Large intestine (tissue), 3 donors: ENCODE data around the gene PCDHGA3. TPM values are rescaled to one million over a fixed set of nuclear protein-coding genes. Genes with fewer than 3 reads are reported as not detected.
"Not testable (repeated sequence)": the region's sequence is repeated elsewhere in the genome, so short reads cannot be mapped to it uniquely, and the experiment has no call there.

Source experiments
- DNase-seq, 2 donors: peaks; one replicate each; pipeline versions ENCODE4 v3.0.0 to v3.0.0-alpha.2; 2013
- H3K27ac ChIP-seq: one replicate; pipeline ENCODE4 v1.5.1; 2013; ENCODE audit warnings: low read length
- H3K27me3 ChIP-seq: 2 replicates; pipeline ENCODE4 v1.6.1; 2013; ENCODE audit warnings: low read length; ENCODE audit not compliant: control insufficient read depth, insufficient read depth
- H3K36me3 ChIP-seq: 2 replicates; pipeline ENCODE4 v1.6.1; 2013; ENCODE audit warnings: low read length; ENCODE audit not compliant: control insufficient read depth, insufficient read depth
- H3K4me1 ChIP-seq: one replicate; pipeline ENCODE4 v1.6.1; 2013; ENCODE audit warnings: low read length; ENCODE audit not compliant: control insufficient read depth, insufficient read depth
- H3K4me3 ChIP-seq: one replicate; pipeline ENCODE4 v1.5.1; 2013; ENCODE audit warnings: low read length
- H3K9me3 ChIP-seq: one replicate; pipeline ENCODE4 v1.6.1; 2013; ENCODE audit warnings: mild to moderate bottlenecking, low read depth, low read length, moderate library complexity; ENCODE audit not compliant: control insufficient read depth
- WGBS: methylation state at CpG from one replicate; pipeline ENCODE4 v1.1.5; 2013; ENCODE audit warnings: low lambda C conversion rate; ENCODE audit not compliant: insufficient coverage; 5-methylcytosine and 5-hydroxymethylcytosine counted together
- polyA plus RNA-seq: library from polyadenylated mRNA; unstranded; fragments of 120-200 nt; gene quantifications from one replicate; pipeline ENCODE4 v1.2.1, GENCODE V29; 2013

The PCDHGA3 gene
- polyA plus RNA-seq, 1 donor, result 0.96 TPM

DNA sequence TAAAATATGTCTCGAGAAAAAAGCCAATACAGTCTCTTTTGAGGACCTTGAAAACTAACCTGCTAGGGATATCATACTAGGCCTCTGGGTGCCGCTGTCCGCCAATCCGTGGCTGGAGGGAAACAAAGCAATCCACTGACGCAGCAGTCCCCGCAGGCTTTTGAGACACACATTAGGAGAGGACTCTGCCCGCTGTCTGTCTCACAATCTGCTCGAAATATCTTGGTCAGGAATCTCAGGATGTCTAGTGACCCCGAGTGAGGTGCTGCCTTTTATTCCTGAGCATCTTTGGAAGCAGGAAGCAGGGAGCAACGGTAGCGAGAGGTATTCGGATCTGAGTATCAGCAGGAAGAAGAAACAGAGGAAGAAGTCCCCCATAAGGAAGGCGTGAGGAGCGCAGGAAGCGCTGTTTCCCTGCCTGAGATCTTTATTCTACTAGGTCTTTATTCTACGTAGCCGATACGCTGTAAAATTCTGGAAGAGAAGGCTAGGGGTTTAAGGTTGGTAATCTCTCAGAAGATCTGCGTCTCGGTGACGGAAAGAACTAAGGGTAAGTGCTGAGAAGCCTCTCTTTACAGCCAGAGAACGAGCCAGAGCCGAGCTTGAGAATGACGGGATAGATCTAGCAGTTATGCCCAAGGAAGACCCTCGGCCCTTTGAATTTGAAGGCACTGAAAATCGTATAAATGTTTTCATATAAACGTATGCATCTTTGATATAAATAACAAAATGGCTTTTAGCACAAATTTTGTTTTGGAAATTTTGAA lies 17.4 kb upstream of the PCDHGA3 start:
- Histone ChIP-seq H3K9me3 (peaks cover 19% of the 10 kb centered on the region), H3K36me3 (no peaks in the 10 kb centered on the region), H3K27me3 (peaks cover 10% of the 10 kb centered on the region), H3K4me3 (no peak overlapping the region), H3K27ac (no peak overlapping the region), H3K4me1 (no peaks in the 10 kb centered on the region)
- 30% methylated on average over 6 of the region's 27 CpGs for WGBS
- DNase-seq, result peak in 1 of 2 donors; percentile 24

DNA sequence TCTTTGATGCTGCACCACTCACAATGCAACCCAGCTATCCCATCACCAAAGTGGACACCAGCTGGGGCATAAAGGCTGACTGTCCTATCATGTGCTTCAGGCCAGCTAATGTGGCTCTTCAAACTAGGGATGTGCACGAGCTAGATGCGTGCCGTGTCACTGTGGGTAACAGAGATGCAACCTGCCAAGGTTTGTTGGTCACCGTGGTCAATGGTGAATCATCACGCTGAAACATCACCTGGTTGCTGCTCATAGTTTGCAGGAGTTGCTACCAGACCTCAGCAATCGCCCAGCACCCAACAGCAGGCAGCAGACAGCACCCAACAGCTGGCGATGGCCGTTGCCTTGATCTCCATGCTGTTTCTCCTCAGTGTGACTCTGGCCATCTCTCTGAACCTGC lies 15.4 kb upstream of the PCDHGA3 start:
- Histone ChIP-seq H3K27me3 (peaks cover 16% of the 10 kb centered on the region), H3K4me3 (no peak overlapping the region), H3K9me3 (peaks cover 21% of the 10 kb centered on the region), H3K36me3 (no peaks in the 10 kb centered on the region), H3K4me1 (no peaks in the 10 kb centered on the region), H3K27ac (no peak overlapping the region)
- DNase-seq, result no peak
- no CpG with 5 or more reads among the region's 8 CpGs for WGBS

DNA sequence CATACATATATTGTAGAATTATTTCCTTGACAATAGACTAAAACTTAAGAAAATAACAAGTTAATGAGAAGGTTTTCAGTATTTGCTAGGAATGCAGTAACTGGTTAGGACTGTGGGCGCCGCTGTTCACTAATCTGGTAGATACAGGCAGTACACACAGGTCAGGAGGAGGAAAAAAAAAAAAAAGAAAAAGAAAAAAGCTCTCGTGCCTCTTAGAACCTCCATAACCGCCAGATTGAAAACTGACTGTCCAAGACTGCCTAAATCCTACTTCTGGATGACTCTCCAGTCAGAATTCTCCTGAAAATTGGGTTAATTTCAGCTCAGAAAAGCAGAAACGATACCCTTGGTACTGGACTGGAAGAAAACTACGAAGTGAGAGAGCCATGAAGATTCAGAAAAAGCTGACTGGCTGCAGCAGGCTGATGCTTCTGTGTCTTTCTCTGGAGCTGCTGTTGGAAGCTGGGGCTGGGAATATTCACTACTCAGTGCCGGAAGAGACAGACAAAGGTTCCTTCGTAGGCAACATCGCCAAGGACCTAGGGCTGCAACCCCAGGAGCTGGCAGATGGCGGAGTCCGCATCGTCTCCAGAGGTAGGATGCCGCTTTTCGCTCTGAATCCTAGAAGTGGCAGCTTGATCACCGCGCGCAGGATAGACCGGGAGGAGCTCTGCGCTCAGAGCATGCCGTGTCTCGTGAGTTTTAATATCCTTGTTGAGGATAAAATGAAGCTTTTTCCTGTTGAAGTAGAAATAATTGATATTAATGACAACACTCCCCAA lies 13.1 kb upstream of the PCDHGA3 start, which contains the start of gene PCDHGA1:
Gene PCDHGA1, plus strand, starts transcription at position 216 of the 782 bp plus-strand sequence.
- WGBS, result 16% methylated on average over 3 of the region's 21 CpGs
- H3K27me3 ChIP-seq, result peaks cover 23% of the 10 kb centered on the region
- DNase-seq, result no peak
- no peak within 1 kb of the TSS for H3K27ac ChIP-seq
- H3K4me1 ChIP-seq, result no peaks in the 10 kb centered on the region
- H3K36me3 ChIP-seq, result no peaks in the 10 kb centered on the region
- H3K9me3 ChIP-seq, result peaks cover 23% of the 10 kb centered on the region
- no peak within 1 kb of the TSS for H3K4me3 ChIP-seq

DNA sequence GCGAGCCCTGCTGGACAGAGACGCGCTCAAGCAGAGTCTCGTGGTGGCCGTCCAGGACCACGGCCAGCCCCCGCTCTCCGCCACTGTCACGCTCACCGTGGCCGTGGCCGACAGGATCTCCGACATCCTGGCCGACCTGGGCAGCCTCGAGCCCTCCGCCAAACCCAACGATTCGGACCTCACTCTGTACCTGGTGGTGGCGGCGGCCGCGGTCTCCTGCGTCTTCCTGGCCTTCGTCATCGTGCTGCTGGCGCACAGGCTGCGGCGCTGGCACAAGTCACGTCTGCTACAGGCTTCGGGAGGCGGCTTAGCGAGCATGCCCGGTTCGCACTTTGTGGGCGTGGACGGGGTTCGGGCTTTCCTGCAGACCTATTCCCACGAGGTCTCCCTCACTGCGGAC lies 11.1 kb upstream of the PCDHGA3 start:
- no CpG with 5 or more reads among the region's 39 CpGs for WGBS
- not testable (repeated sequence) for H3K4me3 ChIP-seq, DNase-seq, H3K4me1 ChIP-seq, H3K27ac ChIP-seq, H3K36me3 ChIP-seq
- Histone ChIP-seq H3K27me3 (peaks cover 15% of the 10 kb centered on the region), H3K9me3 (peaks cover 21% of the 10 kb centered on the region)

DNA sequence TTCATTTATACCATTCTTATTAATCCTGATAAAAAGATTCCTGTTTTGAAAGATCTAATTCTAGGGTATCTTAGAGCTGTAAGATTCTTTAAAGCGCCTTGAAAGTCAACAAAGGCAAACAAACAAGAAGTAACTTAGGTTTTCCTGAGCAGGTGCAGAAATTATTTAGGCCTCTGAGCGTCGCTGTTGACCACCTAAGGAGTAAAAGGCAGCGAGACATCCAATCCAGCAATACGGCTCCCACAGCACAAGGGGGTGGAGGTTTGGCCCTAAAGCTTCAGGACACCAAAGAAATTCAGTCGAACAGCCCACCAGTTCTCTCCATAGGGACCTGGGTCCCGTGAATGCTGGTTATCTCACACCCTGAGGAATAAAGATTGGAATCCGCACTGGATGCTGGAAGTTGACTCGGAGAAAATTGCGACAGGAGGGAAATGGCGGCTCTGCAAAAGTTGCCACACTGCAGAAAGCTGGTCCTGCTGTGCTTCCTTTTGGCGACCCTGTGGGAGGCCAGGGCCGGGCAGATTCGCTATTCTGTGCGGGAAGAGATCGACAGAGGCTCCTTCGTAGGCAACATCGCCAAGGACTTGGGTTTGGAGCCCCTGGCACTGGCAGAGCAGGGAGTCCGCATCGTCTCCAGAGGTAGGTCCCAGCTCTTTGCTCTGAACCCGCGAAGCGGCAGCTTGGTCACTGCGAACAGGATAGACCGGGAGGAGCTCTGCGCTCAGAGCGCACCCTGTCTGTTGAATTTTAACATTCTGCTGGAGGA lies 4.9 kb upstream of the PCDHGA3 start, which contains the start of gene PCDHGA2:
Gene PCDHGA2, plus strand, starts transcription at position 223 of the 769 bp plus-strand sequence.
- Histone ChIP-seq H3K9me3 (peaks cover 20% of the 10 kb centered on the region), H3K36me3 (no peaks in the 10 kb centered on the region), H3K27me3 (peaks cover 30% of the 10 kb centered on the region), H3K4me3 (peak within 1 kb of the TSS; percentile 10), H3K4me1 (no peaks in the 10 kb centered on the region), H3K27ac (no peak within 1 kb of the TSS)
- no peak for DNase-seq
- WGBS, result no CpG with 5 or more reads among the region's 27 CpGs

DNA sequence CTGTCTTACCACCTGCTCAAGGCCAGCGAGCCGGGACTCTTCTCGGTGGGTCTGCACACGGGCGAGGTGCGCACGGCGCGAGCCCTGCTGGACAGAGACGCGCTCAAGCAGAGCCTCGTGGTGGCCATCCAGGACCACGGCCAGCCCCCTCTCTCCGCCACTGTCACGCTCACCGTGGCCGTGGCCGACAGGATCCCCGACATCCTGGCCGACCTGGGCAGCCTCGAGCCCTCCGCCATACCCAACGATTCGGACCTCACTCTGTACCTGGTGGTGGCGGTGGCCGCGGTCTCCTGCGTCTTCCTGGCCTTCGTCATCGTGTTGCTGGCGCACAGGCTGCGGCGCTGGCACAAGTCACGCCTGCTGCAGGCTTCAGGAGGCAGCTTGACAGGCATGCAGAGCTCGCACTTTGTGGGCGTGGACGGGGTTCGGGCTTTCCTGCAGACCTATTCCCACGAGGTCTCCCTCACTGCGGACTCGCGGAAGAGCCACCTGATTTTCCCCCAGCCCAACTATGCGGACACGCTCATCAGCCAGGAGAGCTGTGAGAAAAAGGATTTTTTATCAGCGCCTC lies 2.8 kb upstream of the PCDHGA3 start:
- H3K4me3 ChIP-seq, DNase-seq, H3K36me3 ChIP-seq, H3K27ac ChIP-seq, H3K4me1 ChIP-seq: not testable (repeated sequence)
- WGBS, result no CpG with 5 or more reads among the region's 45 CpGs
- Histone ChIP-seq H3K27me3 (peaks cover 34% of the 10 kb centered on the region), H3K9me3 (peaks cover 31% of the 10 kb centered on the region)

DNA sequence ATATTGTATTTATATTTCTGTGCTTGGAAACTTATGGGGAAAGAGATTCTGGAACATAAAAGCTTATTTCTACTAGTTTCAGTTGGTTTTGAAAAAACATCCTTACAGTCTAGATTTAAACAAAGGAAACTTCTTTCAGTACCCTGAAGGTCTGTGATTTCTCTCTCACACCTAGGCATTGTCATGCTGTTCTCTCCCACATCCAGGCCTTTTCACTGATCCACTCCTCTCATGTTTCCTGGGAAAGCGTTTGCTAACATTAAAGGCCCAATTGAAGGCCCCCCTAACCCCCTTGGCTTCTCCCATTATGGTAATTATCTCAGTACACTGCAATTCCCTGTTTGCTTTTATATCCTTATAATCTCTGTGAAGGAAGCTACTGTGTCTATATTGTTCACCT lies 856 bp upstream of the PCDHGA3 start:
- H3K27me3 ChIP-seq, result peaks cover 34% of the 10 kb centered on the region
- no CpG with 5 or more reads among the region's 1 CpG for WGBS
- no peak for DNase-seq
- H3K4me3 ChIP-seq, result no peak overlapping the region
- no peaks in the 10 kb centered on the region for H3K4me1 ChIP-seq
- no peaks in the 10 kb centered on the region for H3K36me3 ChIP-seq
- H3K27ac ChIP-seq, result no peak overlapping the region
- peaks cover 35% of the 10 kb centered on the region for H3K9me3 ChIP-seq

DNA sequence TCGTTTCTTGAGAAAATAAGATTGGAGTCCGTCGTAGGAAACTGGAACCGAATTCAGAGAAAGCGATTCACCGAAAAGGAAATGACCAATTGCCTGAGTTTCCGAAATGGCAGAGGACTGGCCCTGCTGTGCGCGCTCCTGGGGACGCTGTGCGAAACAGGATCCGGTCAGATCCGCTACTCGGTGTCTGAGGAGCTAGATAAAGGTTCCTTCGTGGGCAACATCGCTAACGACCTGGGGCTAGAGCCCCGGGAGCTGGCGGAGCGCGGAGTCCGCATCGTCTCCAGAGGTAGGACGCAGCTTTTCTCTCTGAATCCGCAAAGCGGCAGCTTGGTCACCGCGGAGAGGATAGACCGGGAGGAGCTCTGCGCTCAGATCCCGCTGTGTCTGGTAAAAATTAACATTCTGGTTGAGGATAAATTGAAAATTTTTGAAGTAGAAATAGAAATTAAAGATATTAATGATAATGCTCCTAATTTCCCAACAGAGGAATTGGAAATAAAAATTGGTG lies 379 bp downstream of the PCDHGA3 start:
- Histone ChIP-seq H3K9me3 (peaks cover 33% of the 10 kb centered on the region), H3K4me3 (no peak overlapping the region), H3K36me3 (no peaks in the 10 kb centered on the region), H3K27ac (no peak overlapping the region), H3K4me1 (no peaks in the 10 kb centered on the region), H3K27me3 (peaks cover 28% of the 10 kb centered on the region)
- WGBS, result 34% methylated on average over 7 of the region's 31 CpGs
- no peak for DNase-seq

DNA sequence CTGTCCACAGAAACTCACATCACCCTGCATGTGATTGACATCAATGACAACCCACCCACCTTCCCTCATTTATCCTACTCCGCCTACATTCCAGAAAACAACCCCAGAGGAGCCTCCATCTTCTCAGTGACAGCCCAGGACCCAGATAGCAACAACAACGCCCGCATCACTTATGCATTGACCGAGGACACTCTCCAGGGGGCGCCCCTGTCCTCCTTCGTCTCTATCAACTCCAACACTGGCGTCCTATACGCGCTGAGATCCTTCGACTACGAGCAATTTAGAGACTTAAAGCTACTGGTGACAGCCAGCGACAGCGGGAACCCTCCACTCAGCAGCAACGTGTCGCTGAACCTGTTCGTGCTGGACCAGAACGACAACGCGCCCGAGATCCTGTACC lies 1.7 kb downstream of the PCDHGA3 start:
- WGBS, result no CpG with 5 or more reads among the region's 20 CpGs
- Histone ChIP-seq H3K9me3 (peaks cover 33% of the 10 kb centered on the region), H3K27ac (no peak overlapping the region), H3K27me3 (peaks cover 25% of the 10 kb centered on the region), H3K4me1 (no peaks in the 10 kb centered on the region), H3K36me3 (no peaks in the 10 kb centered on the region), H3K4me3 (no peak overlapping the region)
- DNase-seq, result no peak

DNA sequence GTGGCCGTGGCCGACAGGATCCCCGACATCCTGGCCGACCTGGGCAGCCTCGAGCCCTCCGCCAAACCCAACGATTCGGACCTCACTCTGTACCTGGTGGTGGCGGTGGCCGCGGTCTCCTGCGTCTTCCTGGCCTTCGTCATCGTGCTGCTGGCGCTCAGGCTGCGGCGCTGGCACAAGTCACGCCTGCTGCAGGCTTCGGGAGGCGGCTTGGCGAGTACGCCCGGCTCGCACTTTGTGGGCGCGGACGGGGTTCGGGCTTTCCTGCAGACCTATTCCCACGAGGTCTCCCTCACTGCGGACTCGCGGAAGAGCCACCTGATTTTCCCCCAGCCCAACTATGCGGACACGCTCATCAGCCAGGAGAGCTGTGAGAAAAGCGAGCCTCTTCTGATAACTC lies 2.4 kb downstream of the PCDHGA3 start:
- not testable (repeated sequence) for H3K27ac ChIP-seq, H3K36me3 ChIP-seq, DNase-seq, H3K4me3 ChIP-seq, H3K4me1 ChIP-seq
- H3K27me3 ChIP-seq, result peaks cover 28% of the 10 kb centered on the region
- peaks cover 27% of the 10 kb centered on the region for H3K9me3 ChIP-seq
- WGBS, result no CpG with 5 or more reads among the region's 35 CpGs
